GM12891 (cell line): ENCODE measurements around the gene ANKRD13B.
A peak's percentile ranks its signal among the peaks of the same experiment; 100 is the strongest.

ENCODE experiments used
- DNase-seq: peaks from one replicate; pipeline ENCODE4 v3.0.0; 2011; ENCODE audit warnings: low spot score; ENCODE audit not compliant: insufficient read length
- FAIRE-seq: peaks from 2 replicates; lab custom pipeline; 2011; peaks lifted over from hg19 to GRCh38; lab: Jason Lieb, UNC
- PAX5 ChIP-seq: IDR thresholded peaks from 2 replicates; pipeline ENCODE4 v1.6.1; 2011; ENCODE audit warnings: low read length, moderate library complexity, mild to moderate bottlenecking; ENCODE audit not compliant: insufficient read depth, severe bottlenecking
- POLR2A ChIP-seq: IDR thresholded peaks from 2 replicates; pipeline ENCODE4 v1.6.1; 2011; ENCODE audit warnings: low read depth, low read length, control low read depth
- POLR2AphosphoS5 ChIP-seq: IDR thresholded peaks from 2 replicates; pipeline ENCODE4 v1.6.1; 2011; ENCODE audit warnings: low read depth, low read length, control low read depth
- POU2F2 ChIP-seq: IDR thresholded peaks from 2 replicates; pipeline ENCODE4 v1.6.1; 2011; ENCODE audit warnings: low read depth, mild to moderate bottlenecking, control low read depth, low read length, moderate library complexity
- SPI1 ChIP-seq: IDR thresholded peaks from 2 replicates; pipeline ENCODE4 v1.6.1; 2011; ENCODE audit warnings: low read depth, low read length, control low read depth
- TAF1 ChIP-seq: IDR thresholded peaks from 2 replicates; pipeline ENCODE4 v1.6.1; 2011; ENCODE audit warnings: low read depth, low read length, control low read depth

The ANKRD13B gene

DNA sequence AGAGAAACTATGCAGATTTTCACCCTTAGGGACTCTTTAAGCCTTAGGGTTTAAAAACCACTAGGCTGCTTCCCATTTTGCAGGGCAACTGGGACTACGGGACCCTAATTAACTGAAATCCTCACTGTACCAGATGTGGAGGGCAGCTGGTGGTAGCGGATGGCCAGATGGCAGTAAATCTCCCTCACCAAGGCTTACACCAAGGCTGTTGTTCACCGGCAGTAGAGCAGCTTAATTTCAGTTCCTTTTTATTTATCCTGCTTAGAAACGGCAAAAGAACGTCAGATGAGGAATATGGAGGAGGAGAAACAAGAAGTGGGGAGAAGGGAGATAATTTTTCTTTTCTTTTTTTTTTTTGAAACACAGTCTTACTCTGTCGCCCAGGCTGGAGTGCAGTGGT lies 32.6 kb upstream of the ANKRD13B start:
- FAIRE-seq (peak; percentile 23), DNase-seq (no peak)
- TF ChIP-seq SPI1 (peak; percentile 93), POLR2AphosphoS5 (no peak)

DNA sequence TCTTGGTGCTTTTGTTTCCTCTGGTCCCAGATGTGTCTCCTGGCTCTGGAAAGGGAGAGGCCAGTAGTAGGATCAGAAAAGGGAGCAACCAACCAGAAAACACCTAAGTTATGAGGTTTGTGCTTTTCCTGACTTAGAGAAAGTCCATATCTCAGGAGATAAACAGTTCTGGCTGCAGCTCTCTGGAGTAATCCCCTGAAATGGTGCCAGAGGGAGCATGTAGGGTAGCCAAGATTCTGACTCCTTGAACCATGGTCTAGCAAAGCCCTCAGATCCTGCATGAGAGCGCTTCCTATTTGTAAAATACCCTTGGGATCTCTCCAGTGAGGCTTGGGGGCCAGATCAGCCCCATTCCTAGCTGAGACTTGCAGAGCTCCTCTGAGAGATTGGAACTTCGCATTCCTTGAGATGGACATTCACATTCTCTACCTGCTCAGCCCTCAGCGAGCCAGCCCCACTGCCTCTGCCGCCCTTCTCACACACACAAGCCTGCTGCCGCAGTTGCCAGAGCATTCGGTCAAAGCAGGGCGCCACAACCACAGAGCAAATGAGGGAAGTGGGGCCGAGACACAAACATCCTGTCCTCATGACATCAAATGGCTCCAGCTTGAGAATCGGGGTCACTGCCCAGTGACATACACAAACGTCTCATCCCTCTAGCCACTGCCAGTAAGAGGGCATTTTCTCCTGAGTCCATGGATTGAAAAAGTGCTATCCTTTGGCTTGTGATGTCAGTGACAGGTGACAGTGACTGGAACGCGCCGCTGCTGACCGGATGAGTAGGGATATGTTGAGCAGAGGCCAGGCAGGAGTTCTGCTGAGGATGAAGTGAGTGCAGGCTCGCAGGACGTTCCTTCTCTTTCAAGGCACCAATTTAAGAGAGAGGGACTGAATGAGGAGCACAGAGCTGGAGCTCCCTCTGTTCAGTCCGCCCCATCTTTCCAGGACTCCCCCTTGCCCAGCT lies 31.1 kb upstream of the ANKRD13B start:
- no peak for DNase-seq
- TF ChIP-seq PAX5 (no peak), POLR2A (no peak), TAF1 (no peak), SPI1 (peak; percentile 58), POU2F2 (no peak)
- FAIRE-seq = peak; percentile 84

DNA sequence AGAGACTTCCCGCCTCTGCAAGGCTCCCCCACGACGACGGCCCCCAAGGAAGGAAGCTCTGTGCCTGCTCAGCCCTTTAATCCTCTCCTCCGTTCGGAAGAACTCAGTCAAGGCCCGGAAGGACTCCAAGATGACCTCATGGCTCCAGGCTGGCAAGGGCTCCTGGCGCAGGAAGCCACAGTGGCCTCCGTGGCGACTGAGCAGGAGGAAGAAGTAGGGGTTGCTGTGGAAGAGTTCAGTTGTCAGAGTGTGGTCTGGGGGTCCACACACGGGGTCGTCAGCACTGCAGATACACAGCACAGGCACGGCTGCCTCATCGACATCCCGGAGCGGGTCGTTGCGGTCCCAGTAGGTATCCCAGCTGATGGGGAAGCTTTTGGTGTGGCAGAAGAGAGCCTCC lies 30.3 kb upstream of the ANKRD13B start:
- TF ChIP-seq POLR2A (no peak), PAX5 (no peak), SPI1 (no peak), TAF1 (no peak), POU2F2 (no peak), POLR2AphosphoS5 (no peak)
- DNase-seq (no peak), FAIRE-seq (no peak)

DNA sequence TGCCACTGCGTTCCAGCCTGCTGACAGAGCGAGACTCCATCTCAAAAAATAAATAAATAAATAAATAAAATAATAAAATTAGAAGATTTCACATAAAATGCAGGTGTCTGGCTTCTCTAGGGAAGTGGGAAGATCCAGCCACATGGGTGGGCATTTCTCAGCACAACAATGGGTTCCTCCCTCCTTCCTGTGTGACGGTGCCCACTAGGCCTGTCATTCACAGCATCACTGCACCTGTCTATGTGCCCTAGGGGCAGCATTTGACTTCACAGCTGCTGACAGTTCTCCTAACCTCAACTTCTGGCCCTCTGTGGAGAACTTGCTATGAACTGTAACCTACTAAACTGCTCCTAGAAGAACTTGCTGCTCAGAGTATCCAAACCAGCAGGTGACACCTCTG lies 29.1 kb upstream of the ANKRD13B start:
- TF ChIP-seq PAX5 (no peak), POU2F2 (no peak), SPI1 (no peak), POLR2A (no peak), TAF1 (no peak)
- DNase-seq = no peak
- FAIRE-seq = no peak

DNA sequence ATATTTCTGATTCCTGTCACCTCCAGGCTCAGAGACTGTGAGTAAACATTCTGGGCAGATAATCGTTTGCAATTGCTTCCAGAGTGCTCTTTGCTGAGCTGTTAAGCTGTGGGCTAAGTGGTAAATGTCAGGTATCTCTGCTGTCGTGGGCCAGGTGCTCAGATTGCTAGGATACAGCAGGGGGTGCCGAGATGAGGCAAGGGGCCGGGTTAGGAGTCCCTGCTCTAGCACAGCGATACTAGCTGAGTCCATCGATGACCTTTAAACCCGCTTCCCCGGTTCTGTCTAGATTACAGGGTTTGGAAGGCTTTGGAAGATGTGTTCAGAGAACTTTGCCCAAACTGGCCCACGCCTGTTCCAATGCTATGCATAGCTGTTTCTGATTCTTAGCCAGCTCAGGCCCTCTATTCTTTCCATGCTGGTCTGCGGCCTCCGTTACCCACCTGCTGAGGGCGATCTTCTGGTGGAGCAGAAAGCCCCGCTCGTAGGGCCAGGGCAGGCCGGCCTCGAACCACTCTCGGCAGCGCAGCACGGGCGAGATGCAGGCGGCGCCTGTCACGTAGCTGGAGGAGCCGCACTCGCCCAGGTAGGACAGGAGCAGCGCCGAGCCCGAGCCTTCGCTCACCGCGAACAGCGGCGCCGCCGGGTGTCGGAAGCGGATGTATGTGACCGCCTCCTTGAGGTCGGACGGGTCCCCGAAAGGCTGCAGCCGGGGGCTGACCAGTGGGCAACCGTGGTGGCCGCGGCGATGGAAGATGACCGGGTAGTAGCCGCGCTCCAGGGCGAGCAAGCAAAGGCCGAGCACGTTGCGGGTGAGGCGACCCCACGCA lies 27.1 kb upstream of the ANKRD13B start:
- TF ChIP-seq POLR2A = no peak
- no peak for TF ChIP-seq SPI1
- no peak for TF ChIP-seq POLR2AphosphoS5
- no peak for TF ChIP-seq PAX5
- no peak for TF ChIP-seq TAF1
- TF ChIP-seq POU2F2 = no peak
- peak; percentile 85 for FAIRE-seq
- no peak for DNase-seq

DNA sequence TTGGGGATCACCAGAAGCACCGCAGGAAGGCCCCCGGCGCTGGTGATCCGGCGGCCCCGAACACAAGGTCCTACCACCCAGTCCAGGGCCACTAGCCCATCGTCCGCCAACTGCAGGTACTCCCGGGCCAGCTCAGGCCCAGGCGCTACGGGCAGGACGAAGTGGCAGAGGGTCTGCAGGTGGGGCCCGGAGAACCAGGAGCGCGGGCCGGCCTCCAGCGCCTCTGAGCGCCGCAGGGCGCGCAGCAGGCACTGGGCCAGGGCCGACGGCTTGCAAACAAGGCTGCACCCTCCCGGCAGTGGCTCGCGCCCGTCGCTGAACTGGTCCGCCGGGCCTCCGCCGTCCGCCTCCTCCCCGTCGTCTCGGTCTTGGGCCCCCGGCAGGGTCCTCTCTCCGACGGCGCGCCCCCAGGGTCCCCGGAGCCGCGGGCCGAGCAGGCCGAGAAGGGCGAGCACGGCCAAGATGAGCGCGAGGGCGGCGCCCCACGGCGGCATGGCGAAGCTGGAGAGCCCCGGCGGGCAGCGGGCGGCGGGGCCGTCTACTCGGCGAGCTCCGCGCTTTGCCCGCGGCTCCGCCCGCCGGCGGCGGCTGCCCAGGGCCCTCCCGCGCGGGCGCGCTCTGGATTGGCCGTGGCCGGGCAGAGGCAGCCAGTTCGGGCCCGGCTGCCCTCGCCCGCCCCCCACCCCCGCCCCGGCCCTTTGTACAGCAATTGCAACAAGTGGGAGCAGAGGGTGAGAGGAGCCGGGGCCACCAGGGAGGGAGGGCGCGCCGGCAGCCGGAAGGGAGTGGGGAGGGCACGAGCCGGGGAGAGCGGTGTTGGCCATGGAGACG lies 26.2 kb upstream of the ANKRD13B start, which contains the start of gene ABHD15:
TSS of gene ABHD15 (minus strand) at position 565 of the 831 bp plus-strand sequence. CDS start at position 494, 71 bp downstream.
- FAIRE-seq = peak; percentile 70
- DNase-seq = peak; percentile 63
- TF ChIP-seq SPI1 (no peak), POLR2A (no peak), PAX5 (no peak), POLR2AphosphoS5 (no peak)

DNA sequence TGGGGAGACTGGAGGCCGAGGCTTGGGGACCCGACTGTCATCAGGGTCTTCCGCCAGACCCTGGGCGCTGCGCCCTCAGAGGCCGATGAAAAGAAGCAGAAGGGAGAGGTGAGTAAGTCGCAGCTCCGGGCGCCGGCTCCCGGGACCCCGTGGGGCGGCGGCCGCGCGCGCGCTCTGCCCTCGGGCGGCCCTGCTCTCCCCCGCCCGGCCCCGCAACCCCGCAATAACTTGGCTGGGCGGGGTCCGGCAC lies 25.7 kb upstream of the ANKRD13B start:
- FAIRE-seq = no peak
- no peak for TF ChIP-seq POLR2A
- TF ChIP-seq SPI1 = no peak
- no peak for TF ChIP-seq TAF1
- TF ChIP-seq POU2F2 = no peak
- TF ChIP-seq PAX5 = no peak
- no peak for TF ChIP-seq POLR2AphosphoS5
- DNase-seq = no peak

DNA sequence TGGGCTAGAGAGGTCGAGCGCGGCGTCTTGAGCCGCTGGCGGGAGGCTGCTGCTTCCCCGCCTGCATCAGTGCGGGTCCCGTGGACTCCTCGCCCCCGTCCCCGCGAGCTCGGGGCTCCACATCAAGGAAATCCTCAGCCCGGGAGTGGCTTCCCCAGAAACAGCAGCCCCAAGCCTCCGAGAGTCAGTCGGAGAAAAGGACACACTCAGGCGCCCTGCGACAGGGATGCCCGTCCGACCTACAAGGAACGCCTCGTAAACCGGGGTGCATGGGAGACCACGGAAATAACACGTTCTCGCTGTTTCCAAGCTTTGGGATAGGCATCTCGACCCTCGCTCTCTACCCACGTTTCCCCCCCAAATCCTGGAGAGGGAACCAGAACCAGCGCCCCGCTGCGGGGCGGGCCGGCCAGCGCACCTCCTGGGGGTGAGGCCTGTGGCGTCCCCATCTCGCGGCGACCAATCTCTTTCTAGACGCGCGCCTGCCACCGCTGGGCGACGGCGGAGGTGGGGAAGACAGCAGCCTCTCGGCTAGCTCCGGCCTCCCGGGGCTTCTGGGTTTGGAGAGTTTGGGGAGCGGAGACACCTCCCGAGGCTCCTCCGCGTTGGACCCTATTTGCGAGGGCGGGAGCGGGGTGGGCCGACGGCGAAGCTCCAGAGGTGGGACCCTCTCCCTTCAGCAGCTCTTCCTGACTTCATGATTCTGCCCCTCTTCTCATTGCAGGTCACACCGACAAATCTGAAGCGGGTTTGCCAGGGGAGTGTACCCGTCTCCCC lies 25.2 kb upstream of the ANKRD13B start:
- peak; percentile 84 for DNase-seq
- peak; percentile 72 for FAIRE-seq
- TF ChIP-seq PAX5 (no peak), SPI1 (no peak), POLR2A (no peak), TAF1 (peak; percentile 19), POU2F2 (no peak)
